Gastrocnemius medialis (tissue), 4 donors: Measurements from ENCODE around the gene NUP188.

ENCODE experiments used
- CTCF ChIP-seq, 5 experiments: fragments of 450-650 bp in 3 of 5; fragments of 200-600 bp in 2 of 5; sonication (generic) in 2 of 5; IDR thresholded peaks in 4 of 5; conservative IDR thresholded peaks in 1 of 5; 1 replicate in 4 of 5; 2 replicates in 1 of 5; pipeline ENCODE4 v1.5.1; 2016 to 2019; ENCODE audit warnings: antibody characterized with exemption in 5 of 5, mild to moderate bottlenecking in 3 of 5, moderate library complexity in 3 of 5
- POLR2A ChIP-seq, 2 donors: fragments of 450-650 bp; IDR thresholded peaks; one replicate each; pipeline ENCODE4 v1.6.1; 2017; ENCODE audit warnings: antibody characterized with exemption in 2 of 2, mild to moderate bottlenecking in 2 of 2, moderate library complexity in 2 of 2

- TF ChIP-seq CTCF (IDR thresholded peaks at IDR 0.05 in 4 of 5, conservative IDR thresholded peaks at IDR 0.05 in 1 of 5) (no peak), POLR2A (IDR thresholded peaks at IDR 0.05) (no peak)
Observed at GRCh38 chr9:129001504-129002325, 54.2 kb downstream of the NUP188 start.
